GM10266 (cell line): Measurements from ENCODE around the gene PIGBOS1.

Experiments
- DNase-seq: peaks from one replicate; pipeline ENCODE4 v3.0.0; 2012; ENCODE audit errors: extremely low spot score
- TF ChIP-seq, protein P1 (sequence below): IDR thresholded peaks from 2 replicates; pipeline ENCODE4 v1.5.1; 2012; ENCODE audit warnings: mild to moderate bottlenecking, low read depth; ENCODE audit not compliant: control insufficient read depth, insufficient read depth; ENCODE audit errors: missing control alignments

PIGBOS1 gene

GRCh38 chr15:55356985-55357585 lies 38.2 kb upstream of the PIGBOS1 start:
- DNase-seq, result no peak
- TF ChIP-seq, protein P1, sequence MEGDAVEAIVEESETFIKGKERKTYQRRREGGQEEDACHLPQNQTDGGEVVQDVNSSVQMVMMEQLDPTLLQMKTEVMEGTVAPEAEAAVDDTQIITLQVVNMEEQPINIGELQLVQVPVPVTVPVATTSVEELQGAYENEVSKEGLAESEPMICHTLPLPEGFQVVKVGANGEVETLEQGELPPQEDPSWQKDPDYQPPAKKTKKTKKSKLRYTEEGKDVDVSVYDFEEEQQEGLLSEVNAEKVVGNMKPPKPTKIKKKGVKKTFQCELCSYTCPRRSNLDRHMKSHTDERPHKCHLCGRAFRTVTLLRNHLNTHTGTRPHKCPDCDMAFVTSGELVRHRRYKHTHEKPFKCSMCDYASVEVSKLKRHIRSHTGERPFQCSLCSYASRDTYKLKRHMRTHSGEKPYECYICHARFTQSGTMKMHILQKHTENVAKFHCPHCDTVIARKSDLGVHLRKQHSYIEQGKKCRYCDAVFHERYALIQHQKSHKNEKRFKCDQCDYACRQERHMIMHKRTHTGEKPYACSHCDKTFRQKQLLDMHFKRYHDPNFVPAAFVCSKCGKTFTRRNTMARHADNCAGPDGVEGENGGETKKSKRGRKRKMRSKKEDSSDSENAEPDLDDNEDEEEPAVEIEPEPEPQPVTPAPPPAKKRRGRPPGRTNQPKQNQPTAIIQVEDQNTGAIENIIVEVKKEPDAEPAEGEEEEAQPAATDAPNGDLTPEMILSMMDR, result no peak

DNA sequence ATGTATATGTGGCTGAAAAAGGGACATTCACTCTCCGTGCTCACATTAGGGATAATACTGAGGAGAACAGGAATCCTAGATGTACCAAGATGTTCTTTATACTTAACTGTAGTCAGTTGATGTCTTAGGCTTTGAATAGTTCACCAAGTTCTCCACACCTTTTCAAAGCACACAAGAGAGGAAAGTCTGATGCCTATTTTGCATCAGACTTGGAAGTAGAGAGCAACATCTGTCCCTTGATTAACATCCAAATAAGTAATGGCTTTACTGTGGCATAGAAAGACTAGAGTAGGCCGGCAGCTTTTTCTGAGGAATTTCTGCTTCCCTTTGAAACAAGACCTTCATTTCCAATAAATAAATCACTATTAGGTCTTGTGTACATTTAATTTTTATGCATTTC lies 34.1 kb upstream of the PIGBOS1 start:
- DNase-seq, result no peak
- TF ChIP-seq, protein P1, result no peak

GRCh38 chr15:55349282-55349681 lies 30.4 kb upstream of the PIGBOS1 start:
- TF ChIP-seq, protein P1, result no peak

DNA sequence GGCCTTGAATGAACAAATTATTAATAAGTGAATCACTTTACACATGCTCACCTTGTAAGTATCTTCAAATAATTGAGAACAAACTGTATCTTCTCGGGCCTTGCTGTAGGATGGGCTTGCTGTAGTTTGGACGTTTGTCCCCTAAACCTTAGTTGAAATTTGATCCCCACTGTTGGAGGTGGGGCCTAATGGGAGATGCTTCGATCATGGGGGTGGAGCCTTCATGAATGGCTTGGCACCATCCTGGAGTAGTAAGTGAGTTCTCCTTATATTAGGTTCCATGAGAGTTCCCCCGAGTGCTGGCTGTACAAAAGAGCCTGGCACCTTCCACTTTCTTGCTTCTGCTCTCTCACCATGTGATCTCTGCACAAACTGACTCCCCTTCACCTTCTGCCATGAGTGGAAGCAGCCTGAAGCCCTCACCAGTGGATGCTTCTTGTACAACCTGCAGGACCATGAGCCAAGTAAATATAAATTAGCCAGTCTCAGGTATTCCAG lies 29.4 kb upstream of the PIGBOS1 start:
- DNase-seq, result no peak

More at GRCh38 chr15:55349282-55349681, 30.4 kb upstream of the PIGBOS1 start:
- DNase-seq, result no peak

DNA sequence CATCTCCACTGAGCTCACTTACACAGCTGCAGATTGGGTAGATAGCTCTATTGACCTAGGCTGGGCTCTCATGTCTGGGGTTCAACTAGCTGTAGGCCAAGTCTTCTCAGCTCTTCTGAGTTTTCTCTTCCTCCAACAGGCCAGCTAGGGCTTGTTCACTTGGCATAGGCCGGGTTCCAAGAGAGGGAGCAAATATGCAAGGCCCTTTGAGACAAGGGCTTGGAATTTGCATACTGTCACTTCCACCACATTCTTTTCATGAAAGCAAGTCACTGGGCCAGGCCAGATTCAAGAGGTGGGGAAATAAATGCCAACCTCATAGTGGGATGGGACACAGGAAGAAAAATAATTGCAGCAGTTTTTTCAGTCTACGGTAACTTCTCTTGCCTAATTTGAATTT lies 25.3 kb upstream of the PIGBOS1 start:
- TF ChIP-seq, protein P1, result no peak
- DNase-seq, result no peak

More for the DNA sequence above, 29.4 kb upstream of the PIGBOS1 start:
- TF ChIP-seq, protein P1, result no peak

GRCh38 chr15:55343168-55343567 lies 24.2 kb upstream of the PIGBOS1 start:
- no peak for DNase-seq
- TF ChIP-seq, protein P1, result no peak

GRCh38 chr15:55337160-55337559 lies 18.2 kb upstream of the PIGBOS1 start:
- no peak for DNase-seq
- TF ChIP-seq, protein P1, result no peak
